Upper lobe of right lung (tissue), 1 donor: ENCODE results near the gene ABCB11. TPM values are rescaled to one million over a fixed set of nuclear protein-coding genes. Genes with fewer than 3 reads are reported as not detected.

Source experiments
- ATAC-seq: fragments of 200-7000 bp; cut with Tn5 transposase; one replicate; pipeline ENCODE4 v1.9.1; 2020; ENCODE audit warnings: mild to moderate bottlenecking, moderate library complexity
- DNase-seq: peaks from one replicate; pipeline ENCODE4 v3.0.0-alpha.2; 2020
- H3K27ac ChIP-seq: fragments of 200-600 bp; one replicate; pipeline ENCODE4 v1.8.0; 2022
- H3K27me3 ChIP-seq: fragments of 200-600 bp; one replicate; pipeline ENCODE4 v1.8.0; 2022; ENCODE audit warnings: mild to moderate bottlenecking
- H3K36me3 ChIP-seq: fragments of 200-600 bp; one replicate; pipeline ENCODE4 v1.8.0; 2022
- H3K4me1 ChIP-seq: fragments of 200-600 bp; one replicate; pipeline ENCODE4 v1.8.0; 2022
- H3K4me3 ChIP-seq: fragments of 200-600 bp; one replicate; pipeline ENCODE4 v1.8.0; 2022; ENCODE audit warnings: mild to moderate bottlenecking
- H3K9me3 ChIP-seq: fragments of 200-600 bp; one replicate; pipeline ENCODE4 v1.8.0; 2022
- CTCF ChIP-seq: fragments of 200-600 bp; IDR thresholded peaks from one replicate; pipeline ENCODE4 v1.8.0; 2022; ENCODE audit warnings: antibody characterized with exemption
- intact Hi-C: fragments of 100-400 bp; cut with DNase I; formaldehyde crosslinking; loops from one replicate; pipeline ENCODE4 v1.11.0; 2022
- total RNA-seq: library from RNA; stranded (reverse); fragmentation: NEBNext Ultra II Directional; extraction: Animal tissue kit (Norgen Biotek cat#: 25700); gene quantifications from one replicate; pipeline ENCODE4 v1.2.1, GENCODE V29; 2021
- donor health status: DM: no; HTN: yes; CAD: no; lungs with severe emphysema.

The ABCB11 gene
- total RNA-seq, 1 donor from 2014 or later: 0.06 TPM

DNA sequence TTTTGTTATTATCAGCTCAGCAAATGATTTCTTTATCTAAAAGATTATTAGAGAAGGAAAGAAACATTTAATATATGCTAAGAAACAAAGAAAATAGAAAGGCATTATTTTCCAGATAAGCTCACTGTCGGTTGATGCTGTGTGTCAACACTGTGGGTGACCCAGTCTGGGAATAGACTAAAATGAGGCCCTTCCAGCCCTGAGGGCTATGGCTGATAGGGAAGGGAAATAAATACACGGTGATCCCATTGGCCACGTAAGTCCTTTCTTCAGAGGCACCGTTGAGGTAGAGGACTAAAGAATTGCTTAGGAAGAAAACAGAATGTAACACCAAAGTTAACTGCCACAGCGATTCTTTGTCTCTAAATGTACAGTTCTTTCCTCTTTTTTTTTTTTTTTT, 1.8 kb downstream of the ABCB11 start:
- Histone ChIP-seq H3K27ac (no peak overlapping the region), H3K4me3 (no peak overlapping the region), H3K9me3 (no peaks in the 10 kb centered on the region), H3K4me1 (no peaks in the 10 kb centered on the region), H3K36me3 (no peaks in the 10 kb centered on the region), H3K27me3 (no peaks in the 10 kb centered on the region)
- no peak for TF ChIP-seq CTCF
- no peak for ATAC-seq
- intact Hi-C loops: no loop called here
- DNase-seq: no peak

DNA sequence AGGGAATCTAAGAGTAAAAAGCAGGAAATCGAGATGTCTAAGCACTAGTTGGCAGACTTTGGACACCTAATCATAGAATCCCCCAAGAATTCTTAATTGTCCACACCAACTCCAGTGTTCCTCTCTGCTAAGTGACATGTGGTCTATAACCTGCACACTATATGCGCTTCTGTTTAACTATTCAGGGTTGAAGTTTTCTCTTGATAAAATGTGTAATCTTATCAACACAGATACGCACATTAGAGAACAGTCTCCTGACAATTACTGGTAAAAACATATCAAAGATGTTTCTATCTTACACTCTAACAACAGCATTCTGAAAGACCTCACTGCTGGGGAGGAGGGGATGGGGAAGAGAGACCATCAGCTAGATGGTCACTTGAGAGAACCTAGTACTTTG, 3.9 kb downstream of the ABCB11 start:
- intact Hi-C loops: no loop called here

GRCh38 chr2:169026056-169026455, 5.1 kb downstream of the ABCB11 start:
- Histone ChIP-seq H3K27me3 (no peaks in the 10 kb centered on the region), H3K36me3 (no peaks in the 10 kb centered on the region), H3K9me3 (no peaks in the 10 kb centered on the region), H3K27ac (no peak overlapping the region), H3K4me1 (no peaks in the 10 kb centered on the region), H3K4me3 (no peak overlapping the region)
- DNase-seq (no peak), ATAC-seq (no peak)
- no peak for TF ChIP-seq CTCF
- intact Hi-C loops: no loop called here

More for the DNA sequence above, 3.9 kb downstream of the ABCB11 start:
- Histone ChIP-seq H3K4me3 (no peak overlapping the region), H3K4me1 (no peaks in the 10 kb centered on the region), H3K9me3 (no peaks in the 10 kb centered on the region), H3K36me3 (no peaks in the 10 kb centered on the region), H3K27ac (no peak overlapping the region), H3K27me3 (no peaks in the 10 kb centered on the region)
- ATAC-seq: no peak
- no peak for DNase-seq
- no peak for TF ChIP-seq CTCF

GRCh38 chr2:169023161-169023560, 8.0 kb downstream of the ABCB11 start:
- ATAC-seq (no peak), DNase-seq (no peak)
- Histone ChIP-seq H3K4me1 (no peaks in the 10 kb centered on the region), H3K27ac (no peak overlapping the region), H3K36me3 (no peaks in the 10 kb centered on the region), H3K9me3 (no peaks in the 10 kb centered on the region), H3K27me3 (no peaks in the 10 kb centered on the region), H3K4me3 (no peak overlapping the region)
- intact Hi-C loops: no loop called here
- no peak for TF ChIP-seq CTCF

GRCh38 chr2:169018390-169018789, 12.7 kb downstream of the ABCB11 start:
- Histone ChIP-seq H3K4me1 (no peaks in the 10 kb centered on the region), H3K27ac (no peak overlapping the region), H3K9me3 (no peaks in the 10 kb centered on the region), H3K36me3 (no peaks in the 10 kb centered on the region), H3K4me3 (no peak overlapping the region), H3K27me3 (no peaks in the 10 kb centered on the region)
- DNase-seq: no peak
- no peak for TF ChIP-seq CTCF
- intact Hi-C loops: no loop called here
- ATAC-seq: no peak

- H3K36me3 ChIP-seq: no peaks in the 10 kb centered on the region
- H3K4me3 ChIP-seq: no peak overlapping the region
- H3K9me3 ChIP-seq: no peaks in the 10 kb centered on the region
- no peaks in the 10 kb centered on the region for H3K27me3 ChIP-seq
- H3K4me1 ChIP-seq: no peaks in the 10 kb centered on the region
- no peak overlapping the region for H3K27ac ChIP-seq
- DNase-seq: no peak
- no peak for ATAC-seq
- TF ChIP-seq CTCF: no peak
- intact Hi-C loops: no loop called here
These were observed 15.2 kb downstream of the ABCB11 start for GRCh38 chr2:169015943-169016342.
